ENCODE measurements around the gene PEF1. TPM values are rescaled to one million over a fixed set of nuclear protein-coding genes. Genes with fewer than 3 reads are reported as not detected.

PEF1 gene
- total and polyA plus RNA-seq, 5 experiments from 2014 or later, result 35.3 to 87.3 (median 60.6) TPM

- H3K27me3 Mint-ChIP-seq, result peaks cover 0 to 9% (median 2%) of the 10 kb centered on the region in 5 donors
- H3K27ac Mint-ChIP-seq, result peak overlapping the region in 1 of 10 donors; percentile 9
Observed at GRCh38 chr1:31658721-31659120, 14.0 kb upstream of the PEF1 start.

GRCh38 chr1:31657972-31658510 is 13.4 kb upstream of the PEF1 start:
- POLR2A ChIA-PET, result no interaction called here
- no peaks in the 10 kb centered on the region for H3K4me1 Mint-ChIP-seq
- ATAC-seq (no peak), DNase-seq (no peak)
- no peaks in the 10 kb centered on the region for H3K9me3 Mint-ChIP-seq
- peaks cover 0 to 8% (median 0%) of the 10 kb centered on the region in 5 donors for H3K27me3 Mint-ChIP-seq
- H3K4me3 Mint-ChIP-seq, result no peak overlapping the region
- no peaks in the 10 kb centered on the region for H3K36me3 Mint-ChIP-seq
- H3K27ac Mint-ChIP-seq, result no peak overlapping the region

More at GRCh38 chr1:31658721-31659120, 14.0 kb upstream of the PEF1 start:
- H3K36me3 Mint-ChIP-seq, result no peaks in the 10 kb centered on the region
- peaks cover 0 to 2% (median 0%) of the 10 kb centered on the region in 4 donors for H3K4me1 Mint-ChIP-seq
- POLR2A ChIA-PET, result no interaction called here
- DNase-seq (no peak), ATAC-seq (no peak)
- H3K4me3 Mint-ChIP-seq, result no peak overlapping the region
- no peaks in the 10 kb centered on the region for H3K9me3 Mint-ChIP-seq

- ATAC-seq, result no peak
- Mint-ChIP-seq H3K4me1 (no peaks in the 10 kb centered on the region), H3K27ac (no peak overlapping the region)
Observed at GRCh38 chr1:31657020-31657804, 12.5 kb upstream of the PEF1 start.

GRCh38 chr1:31655756-31656155 is 11.1 kb upstream of the PEF1 start:
- POLR2A ChIA-PET, result no interaction called here
- H3K4me3 Mint-ChIP-seq, result no peak overlapping the region
- peaks cover 0 to 8% (median 0%) of the 10 kb centered on the region in 5 donors for H3K27me3 Mint-ChIP-seq
- H3K4me1 Mint-ChIP-seq, result no peaks in the 10 kb centered on the region
- DNase-seq, result no peak
- H3K9me3 Mint-ChIP-seq, result no peaks in the 10 kb centered on the region
- H3K27ac Mint-ChIP-seq, result peak overlapping the region in 1 of 10 donors; percentile 41
- no peak for ATAC-seq
- no peaks in the 10 kb centered on the region for H3K36me3 Mint-ChIP-seq

More at GRCh38 chr1:31657020-31657804, 12.5 kb upstream of the PEF1 start:
- no peak for DNase-seq
- no peak overlapping the region for H3K4me3 Mint-ChIP-seq
- peaks cover 0 to 8% (median 0%) of the 10 kb centered on the region in 5 donors for H3K27me3 Mint-ChIP-seq
- no peaks in the 10 kb centered on the region for H3K9me3 Mint-ChIP-seq
- H3K36me3 Mint-ChIP-seq, result no peaks in the 10 kb centered on the region
- POLR2A ChIA-PET, result interaction anchor here (0.6 kb wide), 1 partner anchor 247 kb away, joined by 3 read pairs; no protein-coding TSS in a partner anchor

GRCh38 chr1:31655104-31655503 is 10.4 kb upstream of the PEF1 start:
- no peak overlapping the region for H3K4me3 Mint-ChIP-seq
- H3K27ac Mint-ChIP-seq, result no peak overlapping the region

GRCh38 chr1:31654474-31654776 is 9.7 kb upstream of the PEF1 start:
- no peaks in the 10 kb centered on the region for H3K9me3 Mint-ChIP-seq

More at GRCh38 chr1:31655104-31655503, 10.4 kb upstream of the PEF1 start:
- POLR2A ChIA-PET, result no interaction called here
- no peak for DNase-seq
- Mint-ChIP-seq H3K36me3 (no peaks in the 10 kb centered on the region), H3K4me1 (no peaks in the 10 kb centered on the region), H3K9me3 (no peaks in the 10 kb centered on the region), H3K27me3 (peaks cover 0 to 8% (median 0%) of the 10 kb centered on the region in 5 donors)
- no peak for ATAC-seq

GRCh38 chr1:31653717-31654473 is 9.2 kb upstream of the PEF1 start:
- H3K36me3 Mint-ChIP-seq, result no peaks in the 10 kb centered on the region
- ATAC-seq (no peak), DNase-seq (no peak)
- POLR2A ChIA-PET, result no interaction called here
- peaks cover 0 to 8% (median 0%) of the 10 kb centered on the region in 5 donors for H3K27me3 Mint-ChIP-seq
- H3K4me1 Mint-ChIP-seq, result no peaks in the 10 kb centered on the region
- no peak overlapping the region for H3K27ac Mint-ChIP-seq
- H3K4me3 Mint-ChIP-seq, result no peak overlapping the region
- H3K9me3 Mint-ChIP-seq, result no peaks in the 10 kb centered on the region

More at GRCh38 chr1:31654474-31654776, 9.7 kb upstream of the PEF1 start:
- POLR2A ChIA-PET, result no interaction called here
- ATAC-seq (no peak), DNase-seq (no peak)
- Mint-ChIP-seq H3K4me1 (no peaks in the 10 kb centered on the region), H3K36me3 (no peaks in the 10 kb centered on the region), H3K27ac (no peak overlapping the region), H3K27me3 (peaks cover 0 to 8% (median 0%) of the 10 kb centered on the region in 5 donors), H3K4me3 (no peak overlapping the region)

GRCh38 chr1:31652891-31653499 is 8.3 kb upstream of the PEF1 start:
- no peak for DNase-seq
- no peak overlapping the region for H3K4me3 Mint-ChIP-seq
- H3K27ac Mint-ChIP-seq, result no peak overlapping the region
- H3K4me1 Mint-ChIP-seq, result no peaks in the 10 kb centered on the region
- POLR2A ChIA-PET, result interaction anchor here (0.6 kb wide), 2 partner anchors 12 to 17 kb away, joined by 3 to 4 read pairs; no protein-coding TSS in a partner anchor
- no peak for ATAC-seq
- H3K36me3 Mint-ChIP-seq, result no peaks in the 10 kb centered on the region
- H3K9me3 Mint-ChIP-seq, result no peaks in the 10 kb centered on the region
- peaks cover 0 to 6% (median 0%) of the 10 kb centered on the region in 5 donors for H3K27me3 Mint-ChIP-seq

- no peaks in the 10 kb centered on the region for H3K9me3 Mint-ChIP-seq
- H3K27me3 Mint-ChIP-seq, result peaks cover 0 to 2% (median 0%) of the 10 kb centered on the region in 5 donors
- H3K27ac Mint-ChIP-seq, result no peak overlapping the region
- ATAC-seq (no peak), DNase-seq (no peak)
- no peaks in the 10 kb centered on the region for H3K36me3 Mint-ChIP-seq
- peaks cover 0 to 2% (median 2%) of the 10 kb centered on the region in 4 donors for H3K4me1 Mint-ChIP-seq
- H3K4me3 Mint-ChIP-seq, result no peak overlapping the region
- POLR2A ChIA-PET, result no interaction called here
Observed at GRCh38 chr1:31651766-31652165, 7.1 kb upstream of the PEF1 start.

- ATAC-seq, result no peak
- no peak overlapping the region for H3K4me3 Mint-ChIP-seq
- H3K4me1 Mint-ChIP-seq, result peaks cover 3 to 8% (median 6%) of the 10 kb centered on the region in 4 donors
- POLR2A ChIA-PET, result no interaction called here
- DNase-seq, result no peak
- no peaks in the 10 kb centered on the region for H3K36me3 Mint-ChIP-seq
- peaks cover 0 to 2% (median 0%) of the 10 kb centered on the region in 5 donors for H3K27me3 Mint-ChIP-seq
- no peak overlapping the region for H3K27ac Mint-ChIP-seq
- no peaks in the 10 kb centered on the region for H3K9me3 Mint-ChIP-seq
Observed at GRCh38 chr1:31651089-31651420, 6.4 kb upstream of the PEF1 start.

- POLR2A ChIA-PET, result no interaction called here
- H3K4me3 Mint-ChIP-seq, result no peak overlapping the region
- no peaks in the 10 kb centered on the region for H3K36me3 Mint-ChIP-seq
- ATAC-seq (no peak), DNase-seq (no peak)
- H3K9me3 Mint-ChIP-seq, result no peaks in the 10 kb centered on the region
- H3K27me3 Mint-ChIP-seq, result no peaks in the 10 kb centered on the region
- H3K4me1 Mint-ChIP-seq, result peaks cover 8 to 14% (median 10%) of the 10 kb centered on the region in 4 donors
- no peak overlapping the region for H3K27ac Mint-ChIP-seq
Observed at GRCh38 chr1:31650161-31651088, 5.7 kb upstream of the PEF1 start.

Data from naive thymus-derived CD8-positive, alpha-beta T cell (primary cell).